ENCODE data around the gene ACP3.

GRCh38 chr3:132368515-132368914 lies 51.3 kb downstream of the ACP3 start:
- TF ChIP-seq CTCF (optimal IDR thresholded peaks at IDR 0.05 in 1 of 3, IDR thresholded peaks at IDR 0.05 in 1 of 3, conservative IDR thresholded peaks at IDR 0.05 in 1 of 3; ENCODE audit: extremely low read depth in 1 of 3, insufficient read depth in 2 of 3, low read length in 3 of 3) (no peak), EZH2 (IDR thresholded peaks at IDR 0.05; ENCODE audit: low read length) (no peak)

Measured in keratinocyte (primary cell).